Loucy (cell line): ENCODE data around the gene EIF4E3.

Source experiments
- EZH2phosphoT487 ChIP-seq: fragments of 200-600 bp; IDR thresholded peaks from 2 replicates; pipeline ENCODE4 v1.6.1; 2018; ENCODE audit warnings: antibody characterized with exemption, mild to moderate bottlenecking, moderate library complexity, borderline replicate concordance
- TF ChIP-seq, protein P1 (sequence below): fragments of 200-600 bp; sonication (generic); conservative IDR thresholded peaks from 2 replicates; pipeline ENCODE4 v1.5.1; 2014; ENCODE audit warnings: mild to moderate bottlenecking, antibody characterized with exemption, low read length

DNA sequence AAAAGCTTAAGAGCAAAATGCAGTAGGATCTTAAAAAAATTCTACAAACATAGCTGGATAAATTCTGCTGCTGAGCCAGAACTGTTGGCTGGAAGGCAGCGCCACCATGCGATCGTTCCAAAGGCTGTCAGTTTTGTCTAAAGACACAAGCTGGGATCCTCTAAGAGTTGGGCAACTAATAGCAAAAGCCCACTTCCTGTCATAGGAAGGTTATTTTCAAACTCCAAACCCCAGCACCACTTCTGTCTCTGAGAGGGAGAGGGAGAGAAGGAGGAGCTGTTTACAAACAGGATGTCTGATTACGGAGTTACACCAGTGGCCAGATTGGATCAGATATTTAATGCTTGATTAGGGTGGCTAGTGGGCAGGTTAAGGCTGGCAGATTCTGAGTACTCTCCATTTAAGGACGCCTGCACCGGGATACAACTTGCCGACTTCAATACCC lies 44.0 kb downstream of the EIF4E3 start:
- TF ChIP-seq, protein P1, sequence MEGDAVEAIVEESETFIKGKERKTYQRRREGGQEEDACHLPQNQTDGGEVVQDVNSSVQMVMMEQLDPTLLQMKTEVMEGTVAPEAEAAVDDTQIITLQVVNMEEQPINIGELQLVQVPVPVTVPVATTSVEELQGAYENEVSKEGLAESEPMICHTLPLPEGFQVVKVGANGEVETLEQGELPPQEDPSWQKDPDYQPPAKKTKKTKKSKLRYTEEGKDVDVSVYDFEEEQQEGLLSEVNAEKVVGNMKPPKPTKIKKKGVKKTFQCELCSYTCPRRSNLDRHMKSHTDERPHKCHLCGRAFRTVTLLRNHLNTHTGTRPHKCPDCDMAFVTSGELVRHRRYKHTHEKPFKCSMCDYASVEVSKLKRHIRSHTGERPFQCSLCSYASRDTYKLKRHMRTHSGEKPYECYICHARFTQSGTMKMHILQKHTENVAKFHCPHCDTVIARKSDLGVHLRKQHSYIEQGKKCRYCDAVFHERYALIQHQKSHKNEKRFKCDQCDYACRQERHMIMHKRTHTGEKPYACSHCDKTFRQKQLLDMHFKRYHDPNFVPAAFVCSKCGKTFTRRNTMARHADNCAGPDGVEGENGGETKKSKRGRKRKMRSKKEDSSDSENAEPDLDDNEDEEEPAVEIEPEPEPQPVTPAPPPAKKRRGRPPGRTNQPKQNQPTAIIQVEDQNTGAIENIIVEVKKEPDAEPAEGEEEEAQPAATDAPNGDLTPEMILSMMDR: peak; percentile 99
- TF ChIP-seq EZH2phosphoT487: no peak
